Measurements from ENCODE around the gene APBB2. TPM values are rescaled to one million over a fixed set of nuclear protein-coding genes. Genes with fewer than 3 reads are reported as not detected.
"Not testable (repeated sequence)": the region's sequence is repeated elsewhere in the genome, so short reads cannot be mapped to it uniquely, and the experiment has no call there.

The APBB2 gene
- total RNA-seq, 1 donor = 92.3 TPM

DNA sequence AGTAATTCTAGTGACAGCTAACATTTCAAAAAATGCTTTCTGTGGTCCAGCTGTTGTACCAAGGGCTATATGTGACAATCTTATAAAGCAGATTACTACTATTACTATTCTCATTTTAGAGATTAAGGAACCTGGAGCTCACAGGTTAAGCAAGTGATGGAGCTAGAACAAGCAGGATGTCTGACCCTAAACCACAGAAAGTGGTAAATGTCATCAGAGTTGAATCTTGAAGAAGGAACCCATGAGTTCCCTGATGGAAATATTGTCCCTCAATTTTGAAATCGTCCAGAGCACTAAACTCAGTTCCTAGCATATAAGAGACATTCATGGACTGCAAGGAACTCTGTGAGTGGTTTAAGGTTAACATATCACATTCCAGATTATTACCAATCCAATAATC is 214.0 kb downstream of the APBB2 start:
- no peaks in the 10 kb centered on the region for H3K36me3 ChIP-seq (ENCODE audit: insufficient read depth, low read length)
- H3K9me3 ChIP-seq (ENCODE audit: low read depth, low read length) = no peaks in the 10 kb centered on the region
- TF ChIP-seq, protein P1, sequence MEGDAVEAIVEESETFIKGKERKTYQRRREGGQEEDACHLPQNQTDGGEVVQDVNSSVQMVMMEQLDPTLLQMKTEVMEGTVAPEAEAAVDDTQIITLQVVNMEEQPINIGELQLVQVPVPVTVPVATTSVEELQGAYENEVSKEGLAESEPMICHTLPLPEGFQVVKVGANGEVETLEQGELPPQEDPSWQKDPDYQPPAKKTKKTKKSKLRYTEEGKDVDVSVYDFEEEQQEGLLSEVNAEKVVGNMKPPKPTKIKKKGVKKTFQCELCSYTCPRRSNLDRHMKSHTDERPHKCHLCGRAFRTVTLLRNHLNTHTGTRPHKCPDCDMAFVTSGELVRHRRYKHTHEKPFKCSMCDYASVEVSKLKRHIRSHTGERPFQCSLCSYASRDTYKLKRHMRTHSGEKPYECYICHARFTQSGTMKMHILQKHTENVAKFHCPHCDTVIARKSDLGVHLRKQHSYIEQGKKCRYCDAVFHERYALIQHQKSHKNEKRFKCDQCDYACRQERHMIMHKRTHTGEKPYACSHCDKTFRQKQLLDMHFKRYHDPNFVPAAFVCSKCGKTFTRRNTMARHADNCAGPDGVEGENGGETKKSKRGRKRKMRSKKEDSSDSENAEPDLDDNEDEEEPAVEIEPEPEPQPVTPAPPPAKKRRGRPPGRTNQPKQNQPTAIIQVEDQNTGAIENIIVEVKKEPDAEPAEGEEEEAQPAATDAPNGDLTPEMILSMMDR (IDR thresholded peaks at IDR 0.05; ENCODE audit: extremely low read depth, low read depth, low read length) = no peak
- no peak for DNase-seq (ENCODE audit: insufficient read length, low spot score, missing footprints)
- no peaks in the 10 kb centered on the region for H4K20me1 ChIP-seq (ENCODE audit: insufficient read depth, low read length)
- peaks cover 85% of the 10 kb centered on the region for H3K79me2 ChIP-seq (ENCODE audit: insufficient read depth, low read length)
- no peaks in the 10 kb centered on the region for H3K27me3 ChIP-seq (ENCODE audit: insufficient read depth, low read length)
- H3K4me2 ChIP-seq (ENCODE audit: insufficient read depth, low read length) = no peak overlapping the region
- H2AFZ ChIP-seq (ENCODE audit: low read length) = no peak overlapping the region
- no peak overlapping the region for H3K27ac ChIP-seq (ENCODE audit: low read depth, low read length)
- peaks cover 19% of the 10 kb centered on the region for H3K4me1 ChIP-seq (ENCODE audit: insufficient read depth, low read length)
- H3K4me3 ChIP-seq (ENCODE audit: insufficient read depth, low read length) = no peak overlapping the region

DNA sequence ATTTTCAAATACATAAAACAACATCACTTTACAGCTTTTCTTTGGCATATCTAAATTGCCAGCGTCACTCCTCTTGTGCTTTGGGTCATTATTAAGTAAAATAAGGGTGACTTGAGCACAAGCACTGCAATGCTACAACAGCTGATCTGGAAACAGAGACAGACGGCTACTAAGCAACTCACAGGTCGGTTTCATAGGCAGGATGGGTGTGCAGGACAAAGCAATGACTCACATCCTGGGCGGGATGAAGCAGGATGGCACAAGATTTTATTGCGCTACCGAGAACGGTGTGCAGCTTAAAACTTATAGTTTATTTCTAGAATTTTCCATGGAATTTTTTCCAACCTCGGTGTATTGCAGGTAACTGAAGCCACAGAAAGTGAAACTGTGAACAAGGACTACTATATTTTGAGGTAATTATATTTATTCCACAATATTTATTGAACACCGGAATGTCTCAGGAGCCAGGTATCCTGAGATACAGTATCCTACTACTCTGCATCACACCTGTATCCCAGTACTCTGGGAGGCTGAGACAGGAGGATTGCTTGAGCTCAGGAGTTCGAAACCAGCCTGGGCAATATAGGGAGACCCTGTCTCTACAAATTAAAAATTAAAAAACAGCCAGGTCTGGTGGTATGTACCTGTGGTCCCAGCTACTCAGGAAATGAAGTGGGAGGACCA is 215.5 kb downstream of the APBB2 start:
- Histone ChIP-seq H3K4me1 (ENCODE audit: insufficient read depth, low read length) (peaks cover 27% of the 10 kb centered on the region), H3K36me3 (ENCODE audit: insufficient read depth, low read length) (no peaks in the 10 kb centered on the region), H2AFZ (ENCODE audit: low read length) (no peak overlapping the region), H3K27me3 (ENCODE audit: insufficient read depth, low read length) (no peaks in the 10 kb centered on the region), H4K20me1 (ENCODE audit: insufficient read depth, low read length) (no peaks in the 10 kb centered on the region), H3K79me2 (ENCODE audit: insufficient read depth, low read length) (peaks cover 81% of the 10 kb centered on the region), H3K4me3 (ENCODE audit: insufficient read depth, low read length) (peak overlapping the region; percentile 37), H3K4me2 (ENCODE audit: insufficient read depth, low read length) (peak overlapping the region; percentile 79), H3K27ac (ENCODE audit: low read depth, low read length) (peak overlapping the region; percentile 69), H3K9me3 (ENCODE audit: low read depth, low read length) (no peaks in the 10 kb centered on the region)
- DNase-seq (ENCODE audit: insufficient read length, low spot score, missing footprints) = no peak
- TF ChIP-seq, protein P1 (IDR thresholded peaks at IDR 0.05; ENCODE audit: extremely low read depth, low read depth, low read length) = no peak

DNA sequence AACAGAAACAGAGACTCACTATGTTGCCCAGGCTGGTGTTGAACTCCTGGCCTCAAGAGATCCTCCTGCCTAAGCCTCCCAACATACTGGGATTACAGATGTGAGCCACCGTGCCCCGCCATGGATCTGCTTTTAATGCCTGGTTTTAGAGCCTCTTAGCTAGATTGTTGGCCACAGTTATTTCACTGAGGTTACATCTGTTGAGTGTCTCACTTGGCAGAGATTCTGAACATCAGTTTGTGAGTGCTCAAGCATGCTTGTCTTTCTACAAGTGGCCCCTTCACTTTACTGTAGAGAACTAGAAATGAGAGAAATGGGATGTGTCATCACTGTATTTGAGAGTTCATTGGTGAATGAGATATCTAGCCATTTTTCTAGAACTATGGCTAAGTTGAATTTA is 218.5 kb downstream of the APBB2 start:
- Histone ChIP-seq H3K27me3 (ENCODE audit: insufficient read depth, low read length) (no peaks in the 10 kb centered on the region), H3K4me3 (ENCODE audit: insufficient read depth, low read length) (no peak overlapping the region), H3K27ac (ENCODE audit: low read depth, low read length) (no peak overlapping the region), H3K36me3 (ENCODE audit: insufficient read depth, low read length) (no peaks in the 10 kb centered on the region), H3K4me2 (ENCODE audit: insufficient read depth, low read length) (no peak overlapping the region), H4K20me1 (ENCODE audit: insufficient read depth, low read length) (no peaks in the 10 kb centered on the region), H3K4me1 (ENCODE audit: insufficient read depth, low read length) (peaks cover 56% of the 10 kb centered on the region), H2AFZ (ENCODE audit: low read length) (no peak overlapping the region), H3K79me2 (ENCODE audit: insufficient read depth, low read length) (peaks cover 68% of the 10 kb centered on the region), H3K9me3 (ENCODE audit: low read depth, low read length) (no peaks in the 10 kb centered on the region)
- TF ChIP-seq, protein P1 (IDR thresholded peaks at IDR 0.05; ENCODE audit: extremely low read depth, low read depth, low read length) = no peak
- DNase-seq (ENCODE audit: insufficient read length, low spot score, missing footprints) = no peak

DNA sequence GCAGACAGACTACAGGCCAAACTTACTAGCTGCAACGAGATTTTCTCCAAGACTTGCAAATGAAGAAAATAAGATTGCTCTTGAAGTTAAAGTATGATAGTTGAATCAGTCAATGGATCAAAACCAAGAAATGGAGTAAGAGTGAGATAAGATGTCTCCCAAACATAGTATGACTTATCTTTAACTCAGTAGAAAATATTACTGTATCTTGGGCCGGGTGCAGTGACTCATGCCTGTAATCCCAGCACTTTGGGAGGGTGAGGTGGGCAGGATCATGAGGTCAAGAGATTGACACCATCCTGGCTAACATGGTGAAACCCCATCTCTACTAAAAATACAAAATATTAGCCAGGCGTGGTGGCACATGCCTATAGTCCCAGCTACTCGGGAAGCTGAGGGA is 220.0 kb downstream of the APBB2 start:
- H3K79me2 ChIP-seq (ENCODE audit: insufficient read depth, low read length) = peaks cover 58% of the 10 kb centered on the region
- H3K4me2 ChIP-seq (ENCODE audit: insufficient read depth, low read length) = peak overlapping the region; percentile 30

DNA sequence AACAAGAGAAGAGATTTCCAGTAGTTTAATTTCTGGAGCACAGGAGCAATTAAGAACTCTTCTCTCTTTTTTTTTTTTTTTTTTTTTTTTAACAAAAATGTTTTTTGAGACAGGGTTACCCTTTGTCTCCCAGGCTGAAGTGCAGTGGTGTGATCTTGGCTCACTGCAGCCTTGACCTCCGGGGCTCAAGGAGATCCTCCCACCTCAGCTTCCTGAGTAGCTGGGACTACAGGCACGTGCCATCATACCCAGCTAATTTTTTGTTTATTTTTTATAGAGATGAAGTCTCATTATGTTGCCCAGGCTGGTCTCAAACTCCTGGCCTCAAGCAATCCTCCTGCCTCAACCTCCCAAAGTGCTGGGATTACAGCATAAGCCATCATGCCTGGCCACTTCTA is 221.0 kb downstream of the APBB2 start:
- H3K79me2 ChIP-seq (ENCODE audit: insufficient read depth, low read length) = peaks cover 52% of the 10 kb centered on the region
- not testable (repeated sequence) for H3K27me3 ChIP-seq (ENCODE audit: insufficient read depth, low read length); H3K36me3 ChIP-seq (ENCODE audit: insufficient read depth, low read length); H3K4me2 ChIP-seq (ENCODE audit: insufficient read depth, low read length); H3K9me3 ChIP-seq (ENCODE audit: low read depth, low read length); H2AFZ ChIP-seq (ENCODE audit: low read length); DNase-seq (ENCODE audit: insufficient read length, low spot score, missing footprints); H4K20me1 ChIP-seq (ENCODE audit: insufficient read depth, low read length); H3K4me3 ChIP-seq (ENCODE audit: insufficient read depth, low read length)
- H3K4me1 ChIP-seq (ENCODE audit: insufficient read depth, low read length) = peaks cover 53% of the 10 kb centered on the region
- peak overlapping the region; percentile 88 for H3K27ac ChIP-seq (ENCODE audit: low read depth, low read length)

More for the DNA sequence above, 220.0 kb downstream of the APBB2 start:
- H3K4me3 ChIP-seq (ENCODE audit: insufficient read depth, low read length); H3K9me3 ChIP-seq (ENCODE audit: low read depth, low read length); H4K20me1 ChIP-seq (ENCODE audit: insufficient read depth, low read length); H3K36me3 ChIP-seq (ENCODE audit: insufficient read depth, low read length); H2AFZ ChIP-seq (ENCODE audit: low read length); H3K27me3 ChIP-seq (ENCODE audit: insufficient read depth, low read length): not testable (repeated sequence)
- Histone ChIP-seq H3K27ac (ENCODE audit: low read depth, low read length) (peak overlapping the region; percentile 88), H3K4me1 (ENCODE audit: insufficient read depth, low read length) (peaks cover 63% of the 10 kb centered on the region)
- DNase-seq (ENCODE audit: insufficient read length, low spot score, missing footprints) = peak; percentile 74

Measured in osteoblast (primary cell).